Vagina (tissue), 2 donors: ENCODE results near the gene RNPEP.

ENCODE experiments used
- POLR2A ChIP-seq, 2 donors: fragments of 450-650 bp; IDR thresholded peaks; one replicate each; pipeline ENCODE4 v1.6.1; 2017; ENCODE audit warnings: antibody characterized with exemption in 2 of 2, mild to moderate bottlenecking in 2 of 2, moderate library complexity in 2 of 2
- TF ChIP-seq, protein P1 (sequence below), 3 experiments: fragments of 450-650 bp in 2 of 3; fragments of 200-600 bp in 1 of 3; sonication (generic) in 1 of 3; IDR thresholded peaks; one replicate each; pipeline ENCODE4 v1.5.1; 2017 to 2019; ENCODE audit warnings: antibody characterized with exemption in 3 of 3, mild to moderate bottlenecking in 2 of 3, moderate library complexity in 2 of 3

DNA sequence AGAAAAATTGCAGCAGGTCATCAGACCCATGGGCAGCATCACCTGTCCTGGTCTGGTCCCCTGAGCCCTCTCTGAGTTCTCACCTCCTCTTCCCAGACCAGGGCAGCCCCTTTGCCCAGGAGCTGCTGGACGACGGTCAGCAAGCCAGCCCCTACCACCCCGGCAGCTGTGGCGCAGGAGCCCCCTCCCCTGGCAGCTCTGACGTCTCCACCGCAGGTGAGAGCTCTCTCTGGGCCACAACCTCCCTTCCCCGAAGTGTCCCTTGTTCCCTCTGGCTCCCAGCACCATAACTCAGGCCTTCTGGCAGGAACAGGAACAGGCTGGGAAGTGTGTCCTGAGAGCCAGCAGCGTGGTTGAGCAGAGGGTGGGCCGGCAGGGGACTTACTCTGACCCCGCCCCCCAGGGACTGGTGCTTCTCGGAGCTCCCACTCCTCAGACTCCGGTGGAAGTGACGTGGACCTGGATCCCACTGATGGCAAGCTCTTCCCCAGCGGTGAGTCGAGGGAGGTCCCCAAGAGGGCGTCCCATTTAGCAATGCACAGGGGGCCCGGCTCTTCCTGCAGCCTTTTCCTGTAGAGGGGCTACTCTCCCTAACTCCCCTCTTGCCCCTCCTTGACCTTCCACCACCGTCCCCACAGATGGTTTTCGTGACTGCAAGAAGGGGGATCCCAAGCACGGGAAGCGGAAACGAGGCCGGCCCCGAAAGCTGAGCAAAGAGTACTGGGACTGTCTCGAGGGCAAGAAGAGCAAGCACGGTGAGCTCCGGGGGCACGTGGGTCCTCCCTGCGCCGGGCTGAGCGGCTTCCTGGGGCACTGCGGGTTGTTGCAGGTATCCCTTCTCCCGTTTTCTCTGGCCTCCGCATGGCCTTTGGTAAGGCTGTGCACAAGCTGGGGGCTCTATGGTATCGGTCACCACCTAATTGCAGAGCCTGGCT is 30.4 kb downstream of the RNPEP start:
- TF ChIP-seq POLR2A (IDR thresholded peaks at IDR 0.05): no peak
- TF ChIP-seq, protein P1, sequence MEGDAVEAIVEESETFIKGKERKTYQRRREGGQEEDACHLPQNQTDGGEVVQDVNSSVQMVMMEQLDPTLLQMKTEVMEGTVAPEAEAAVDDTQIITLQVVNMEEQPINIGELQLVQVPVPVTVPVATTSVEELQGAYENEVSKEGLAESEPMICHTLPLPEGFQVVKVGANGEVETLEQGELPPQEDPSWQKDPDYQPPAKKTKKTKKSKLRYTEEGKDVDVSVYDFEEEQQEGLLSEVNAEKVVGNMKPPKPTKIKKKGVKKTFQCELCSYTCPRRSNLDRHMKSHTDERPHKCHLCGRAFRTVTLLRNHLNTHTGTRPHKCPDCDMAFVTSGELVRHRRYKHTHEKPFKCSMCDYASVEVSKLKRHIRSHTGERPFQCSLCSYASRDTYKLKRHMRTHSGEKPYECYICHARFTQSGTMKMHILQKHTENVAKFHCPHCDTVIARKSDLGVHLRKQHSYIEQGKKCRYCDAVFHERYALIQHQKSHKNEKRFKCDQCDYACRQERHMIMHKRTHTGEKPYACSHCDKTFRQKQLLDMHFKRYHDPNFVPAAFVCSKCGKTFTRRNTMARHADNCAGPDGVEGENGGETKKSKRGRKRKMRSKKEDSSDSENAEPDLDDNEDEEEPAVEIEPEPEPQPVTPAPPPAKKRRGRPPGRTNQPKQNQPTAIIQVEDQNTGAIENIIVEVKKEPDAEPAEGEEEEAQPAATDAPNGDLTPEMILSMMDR (IDR thresholded peaks at IDR 0.05): no peak
